ENCODE measurements around the gene TMTC1.

TMTC1 gene

GRCh38 chr12:29608581-29608980, 175.2 kb downstream of the TMTC1 start:
- Histone ChIP-seq H3K9ac (ENCODE audit: low read depth, low read length) (no peak overlapping the region), H3K4me1 (ENCODE audit: control insufficient read depth, insufficient read depth, low read length) (peaks cover 25% of the 10 kb centered on the region), H3K4me3 (ENCODE audit: low read length) (no peak overlapping the region)

GRCh38 chr12:29599381-29599780, 184.4 kb downstream of the TMTC1 start:
- H3K4me3 ChIP-seq (ENCODE audit: low read length), result no peak overlapping the region
- peaks cover 30% of the 10 kb centered on the region for H3K36me3 ChIP-seq (ENCODE audit: insufficient read depth, low read length)
- peak overlapping the region; percentile 46 for H3K4me2 ChIP-seq (ENCODE audit: low read length)
- no peak overlapping the region for H3K9ac ChIP-seq (ENCODE audit: low read depth, low read length)
- no peaks in the 10 kb centered on the region for H3K9me3 ChIP-seq (replicated peaks; ENCODE audit: low read length)
- H3K4me1 ChIP-seq (ENCODE audit: control insufficient read depth, insufficient read depth, low read length), result peaks cover 10% of the 10 kb centered on the region
- no peaks in the 10 kb centered on the region for H3K27me3 ChIP-seq (ENCODE audit: control insufficient read depth, insufficient read depth, low read length)

More at GRCh38 chr12:29608581-29608980, 175.2 kb downstream of the TMTC1 start:
- Histone ChIP-seq H3K27me3 (ENCODE audit: control insufficient read depth, insufficient read depth, low read length) (no peaks in the 10 kb centered on the region), H3K4me2 (ENCODE audit: low read length) (no peak overlapping the region), H3K9me3 (replicated peaks; ENCODE audit: low read length) (no peaks in the 10 kb centered on the region), H3K36me3 (ENCODE audit: insufficient read depth, low read length) (peaks cover 22% of the 10 kb centered on the region)

- Histone ChIP-seq H3K4me2 (ENCODE audit: low read length) (no peak overlapping the region), H3K36me3 (ENCODE audit: insufficient read depth, low read length) (peaks cover 18% of the 10 kb centered on the region), H3K27me3 (ENCODE audit: control insufficient read depth, insufficient read depth, low read length) (no peaks in the 10 kb centered on the region), H3K4me1 (ENCODE audit: control insufficient read depth, insufficient read depth, low read length) (peaks cover 20% of the 10 kb centered on the region), H3K4me3 (ENCODE audit: low read length) (no peak overlapping the region), H3K9ac (ENCODE audit: low read depth, low read length) (no peak overlapping the region), H3K9me3 (replicated peaks; ENCODE audit: low read length) (no peaks in the 10 kb centered on the region)
Observed at GRCh38 chr12:29595071-29595755, 188.5 kb downstream of the TMTC1 start.

GRCh38 chr12:29593001-29593400, 190.7 kb downstream of the TMTC1 start:
- Histone ChIP-seq H3K27me3 (ENCODE audit: control insufficient read depth, insufficient read depth, low read length) (no peaks in the 10 kb centered on the region), H3K36me3 (ENCODE audit: insufficient read depth, low read length) (peaks cover 17% of the 10 kb centered on the region), H3K4me2 (ENCODE audit: low read length) (no peak overlapping the region), H3K9ac (ENCODE audit: low read depth, low read length) (no peak overlapping the region), H3K4me3 (ENCODE audit: low read length) (no peak overlapping the region), H3K9me3 (replicated peaks; ENCODE audit: low read length) (no peaks in the 10 kb centered on the region), H3K4me1 (ENCODE audit: control insufficient read depth, insufficient read depth, low read length) (peaks cover 10% of the 10 kb centered on the region)

GRCh38 chr12:29591140-29592020, 192.4 kb downstream of the TMTC1 start:
- no peak overlapping the region for H3K4me3 ChIP-seq (ENCODE audit: low read length)
- H3K36me3 ChIP-seq (ENCODE audit: insufficient read depth, low read length), result peaks cover 12% of the 10 kb centered on the region
- H3K9me3 ChIP-seq (replicated peaks; ENCODE audit: low read length), result no peaks in the 10 kb centered on the region
- no peak overlapping the region for H3K4me2 ChIP-seq (ENCODE audit: low read length)
- no peaks in the 10 kb centered on the region for H3K27me3 ChIP-seq (ENCODE audit: control insufficient read depth, insufficient read depth, low read length)
- H3K9ac ChIP-seq (ENCODE audit: low read depth, low read length), result no peak overlapping the region
- H3K4me1 ChIP-seq (ENCODE audit: control insufficient read depth, insufficient read depth, low read length), result peaks cover 10% of the 10 kb centered on the region

GRCh38 chr12:29589851-29590250, 193.9 kb downstream of the TMTC1 start:
- no peak overlapping the region for H3K4me3 ChIP-seq (ENCODE audit: low read length)
- no peaks in the 10 kb centered on the region for H3K27me3 ChIP-seq (ENCODE audit: control insufficient read depth, insufficient read depth, low read length)
- H3K36me3 ChIP-seq (ENCODE audit: insufficient read depth, low read length), result peaks cover 5% of the 10 kb centered on the region
- peaks cover 10% of the 10 kb centered on the region for H3K4me1 ChIP-seq (ENCODE audit: control insufficient read depth, insufficient read depth, low read length)
- no peaks in the 10 kb centered on the region for H3K9me3 ChIP-seq (replicated peaks; ENCODE audit: low read length)
- H3K9ac ChIP-seq (ENCODE audit: low read depth, low read length), result no peak overlapping the region
- H3K4me2 ChIP-seq (ENCODE audit: low read length), result no peak overlapping the region

GRCh38 chr12:29589286-29589820, 194.4 kb downstream of the TMTC1 start:
- Histone ChIP-seq H3K36me3 (ENCODE audit: insufficient read depth, low read length) (peaks cover 5% of the 10 kb centered on the region), H3K4me2 (ENCODE audit: low read length) (no peak overlapping the region), H3K4me1 (ENCODE audit: control insufficient read depth, insufficient read depth, low read length) (peaks cover 10% of the 10 kb centered on the region), H3K9me3 (replicated peaks; ENCODE audit: low read length) (no peaks in the 10 kb centered on the region), H3K4me3 (ENCODE audit: low read length) (no peak overlapping the region), H3K9ac (ENCODE audit: low read depth, low read length) (no peak overlapping the region), H3K27me3 (ENCODE audit: control insufficient read depth, insufficient read depth, low read length) (no peaks in the 10 kb centered on the region)

- Histone ChIP-seq H3K4me2 (ENCODE audit: low read length) (peak overlapping the region; percentile 43), H3K4me3 (ENCODE audit: low read length) (no peak overlapping the region), H3K27me3 (ENCODE audit: control insufficient read depth, insufficient read depth, low read length) (no peaks in the 10 kb centered on the region), H3K4me1 (ENCODE audit: control insufficient read depth, insufficient read depth, low read length) (peaks cover 48% of the 10 kb centered on the region), H3K9ac (ENCODE audit: low read depth, low read length) (peak overlapping the region; percentile 15), H3K36me3 (ENCODE audit: insufficient read depth, low read length) (peaks cover 11% of the 10 kb centered on the region), H3K9me3 (replicated peaks; ENCODE audit: low read length) (no peaks in the 10 kb centered on the region)
Observed at GRCh38 chr12:29582677-29583272, 201.0 kb downstream of the TMTC1 start.

GRCh38 chr12:29582146-29582545, 201.6 kb downstream of the TMTC1 start:
- H3K4me2 ChIP-seq (ENCODE audit: low read length), result no peak overlapping the region
- peaks cover 53% of the 10 kb centered on the region for H3K4me1 ChIP-seq (ENCODE audit: control insufficient read depth, insufficient read depth, low read length)
- peak overlapping the region; percentile 15 for H3K9ac ChIP-seq (ENCODE audit: low read depth, low read length)

GRCh38 chr12:29581631-29582030, 202.1 kb downstream of the TMTC1 start:
- Histone ChIP-seq H3K4me3 (ENCODE audit: low read length) (no peak overlapping the region), H3K9ac (ENCODE audit: low read depth, low read length) (peak overlapping the region; percentile 63), H3K4me1 (ENCODE audit: control insufficient read depth, insufficient read depth, low read length) (peaks cover 53% of the 10 kb centered on the region), H3K9me3 (replicated peaks; ENCODE audit: low read length) (no peaks in the 10 kb centered on the region), H3K4me2 (ENCODE audit: low read length) (peak overlapping the region; percentile 55), H3K36me3 (ENCODE audit: insufficient read depth, low read length) (peaks cover 11% of the 10 kb centered on the region), H3K27me3 (ENCODE audit: control insufficient read depth, insufficient read depth, low read length) (no peaks in the 10 kb centered on the region)

More at GRCh38 chr12:29582146-29582545, 201.6 kb downstream of the TMTC1 start:
- Histone ChIP-seq H3K4me3 (ENCODE audit: low read length) (no peak overlapping the region), H3K36me3 (ENCODE audit: insufficient read depth, low read length) (peaks cover 11% of the 10 kb centered on the region), H3K9me3 (replicated peaks; ENCODE audit: low read length) (no peaks in the 10 kb centered on the region), H3K27me3 (ENCODE audit: control insufficient read depth, insufficient read depth, low read length) (no peaks in the 10 kb centered on the region)

- peaks cover 53% of the 10 kb centered on the region for H3K4me1 ChIP-seq (ENCODE audit: control insufficient read depth, insufficient read depth, low read length)
- no peaks in the 10 kb centered on the region for H3K27me3 ChIP-seq (ENCODE audit: control insufficient read depth, insufficient read depth, low read length)
- H3K36me3 ChIP-seq (ENCODE audit: insufficient read depth, low read length), result peaks cover 12% of the 10 kb centered on the region
- no peaks in the 10 kb centered on the region for H3K9me3 ChIP-seq (replicated peaks; ENCODE audit: low read length)
- no peak overlapping the region for H3K4me3 ChIP-seq (ENCODE audit: low read length)
- H3K4me2 ChIP-seq (ENCODE audit: low read length), result peak overlapping the region; percentile 55
- H3K9ac ChIP-seq (ENCODE audit: low read depth, low read length), result peak overlapping the region; percentile 63
Observed at GRCh38 chr12:29580971-29581370, 202.8 kb downstream of the TMTC1 start.
